ENCODE results near the gene TBPL1. TPM values are rescaled to one million over a fixed set of nuclear protein-coding genes. Genes with fewer than 3 reads are reported as not detected.

Gene TBPL1
- total RNA-seq, 1 experiment from 2014 or later, result 161 TPM

GRCh38 chr6:133947302-133947900 lies 5.6 kb upstream of the TBPL1 start:
- H3K27me3 ChIP-seq (ENCODE audit: low read length), result no peaks in the 10 kb centered on the region
- H3K9me3 ChIP-seq (ENCODE audit: low read length), result no peaks in the 10 kb centered on the region
- H3K4me1 ChIP-seq (ENCODE audit: low read length), result peaks cover 8% of the 10 kb centered on the region
- no peaks in the 10 kb centered on the region for H3K79me2 ChIP-seq (ENCODE audit: low read length)
- no peak overlapping the region for H3K4me3 ChIP-seq (ENCODE audit: low read length)
- no peak overlapping the region for H3K27ac ChIP-seq (ENCODE audit: low read length)
- no peaks in the 10 kb centered on the region for H4K20me1 ChIP-seq (ENCODE audit: insufficient read depth, low read depth, low read length)
- H3K36me3 ChIP-seq (ENCODE audit: insufficient read depth, low read length), result no peaks in the 10 kb centered on the region
- H2AFZ ChIP-seq (ENCODE audit: low read length), result no peak overlapping the region
- H3K9me2 ChIP-seq (replicated peaks; ENCODE audit: insufficient read depth, low read length), result no peaks in the 10 kb centered on the region
- no peak overlapping the region for H3K4me2 ChIP-seq (ENCODE audit: low read depth, low read length, poor library complexity, severe bottlenecking)
- no peak for DNase-seq
- no peak overlapping the region for H3K9ac ChIP-seq (ENCODE audit: low read length)

DNA sequence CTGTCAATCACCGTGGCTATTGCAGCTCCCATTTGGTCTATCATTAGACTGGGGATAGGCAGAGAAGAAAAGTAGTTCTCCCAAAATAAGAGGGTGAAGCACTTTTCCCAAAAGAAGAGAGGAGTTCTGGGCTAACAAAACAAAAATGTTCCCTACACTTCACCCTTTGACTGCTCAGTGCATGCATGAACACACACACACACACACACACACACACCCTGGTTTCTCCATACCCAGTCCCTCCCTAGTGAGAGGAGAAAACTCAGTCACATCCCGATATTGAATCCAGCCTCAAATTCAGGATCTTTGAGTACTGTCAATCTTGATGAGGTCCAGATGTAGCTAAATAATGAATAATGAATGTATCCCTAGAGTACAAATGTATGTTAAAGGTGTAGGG lies 4.6 kb upstream of the TBPL1 start:
- peaks cover 8% of the 10 kb centered on the region for H3K4me1 ChIP-seq (ENCODE audit: low read length)
- H3K9me3 ChIP-seq (ENCODE audit: low read length), result no peaks in the 10 kb centered on the region
- H3K9me2 ChIP-seq (replicated peaks; ENCODE audit: insufficient read depth, low read length), result no peaks in the 10 kb centered on the region
- H3K27me3 ChIP-seq (ENCODE audit: low read length), result no peaks in the 10 kb centered on the region
- H3K9ac ChIP-seq (ENCODE audit: low read length), result no peak overlapping the region
- peaks cover 5% of the 10 kb centered on the region for H3K79me2 ChIP-seq (ENCODE audit: low read length)
- no peak overlapping the region for H3K4me3 ChIP-seq (ENCODE audit: low read length)
- H3K27ac ChIP-seq (ENCODE audit: low read length), result no peak overlapping the region
- no peak for DNase-seq
- H2AFZ ChIP-seq (ENCODE audit: low read length), result no peak overlapping the region
- peaks cover 2% of the 10 kb centered on the region; the same call in 1 of the 2 replicates for H4K20me1 ChIP-seq (ENCODE audit: insufficient read depth, low read depth, low read length)
- H3K36me3 ChIP-seq (ENCODE audit: insufficient read depth, low read length), result no peaks in the 10 kb centered on the region
- no peak overlapping the region for H3K4me2 ChIP-seq (ENCODE audit: low read depth, low read length, poor library complexity, severe bottlenecking)

DNA sequence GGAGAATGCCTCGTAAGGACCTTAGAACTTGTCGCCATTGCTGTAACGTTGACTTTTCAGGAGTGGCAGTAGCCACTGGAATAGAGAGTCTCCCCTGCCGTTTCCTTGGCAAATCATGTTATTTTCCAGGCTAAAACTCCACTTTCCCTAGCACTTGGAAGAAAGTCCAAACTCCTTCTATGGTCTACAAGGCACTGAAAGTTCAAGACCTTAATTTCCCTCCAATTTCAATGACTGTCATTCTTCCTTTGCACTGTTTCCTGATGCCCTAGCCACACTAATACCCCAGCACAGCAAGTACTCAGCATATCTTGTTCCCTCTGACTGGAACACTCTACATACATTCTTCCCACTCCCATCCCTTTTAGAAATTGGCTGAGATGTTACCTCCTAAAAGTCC lies 1.8 kb upstream of the TBPL1 start:
- H3K9ac ChIP-seq (ENCODE audit: low read length), result peak overlapping the region; percentile 82
- peaks cover 32% of the 10 kb centered on the region for H3K79me2 ChIP-seq (ENCODE audit: low read length)
- H3K4me2 ChIP-seq (ENCODE audit: low read depth, low read length, poor library complexity, severe bottlenecking), result peak overlapping the region; percentile 99
- no peaks in the 10 kb centered on the region for H3K27me3 ChIP-seq (ENCODE audit: low read length)
- no peak overlapping the region for H3K27ac ChIP-seq (ENCODE audit: low read length)
- peaks cover 30% of the 10 kb centered on the region for H3K4me1 ChIP-seq (ENCODE audit: low read length)
- H3K4me3 ChIP-seq (ENCODE audit: low read length), result peak overlapping the region; percentile 89
- peaks cover 21% of the 10 kb centered on the region; the same call in 1 of the 2 replicates for H4K20me1 ChIP-seq (ENCODE audit: insufficient read depth, low read depth, low read length)
- no peaks in the 10 kb centered on the region for H3K9me3 ChIP-seq (ENCODE audit: low read length)
- DNase-seq, result no peak
- H3K36me3 ChIP-seq (ENCODE audit: insufficient read depth, low read length), result no peaks in the 10 kb centered on the region
- no peaks in the 10 kb centered on the region for H3K9me2 ChIP-seq (replicated peaks; ENCODE audit: insufficient read depth, low read length)
- peak overlapping the region; percentile 98 for H2AFZ ChIP-seq (ENCODE audit: low read length)

DNA sequence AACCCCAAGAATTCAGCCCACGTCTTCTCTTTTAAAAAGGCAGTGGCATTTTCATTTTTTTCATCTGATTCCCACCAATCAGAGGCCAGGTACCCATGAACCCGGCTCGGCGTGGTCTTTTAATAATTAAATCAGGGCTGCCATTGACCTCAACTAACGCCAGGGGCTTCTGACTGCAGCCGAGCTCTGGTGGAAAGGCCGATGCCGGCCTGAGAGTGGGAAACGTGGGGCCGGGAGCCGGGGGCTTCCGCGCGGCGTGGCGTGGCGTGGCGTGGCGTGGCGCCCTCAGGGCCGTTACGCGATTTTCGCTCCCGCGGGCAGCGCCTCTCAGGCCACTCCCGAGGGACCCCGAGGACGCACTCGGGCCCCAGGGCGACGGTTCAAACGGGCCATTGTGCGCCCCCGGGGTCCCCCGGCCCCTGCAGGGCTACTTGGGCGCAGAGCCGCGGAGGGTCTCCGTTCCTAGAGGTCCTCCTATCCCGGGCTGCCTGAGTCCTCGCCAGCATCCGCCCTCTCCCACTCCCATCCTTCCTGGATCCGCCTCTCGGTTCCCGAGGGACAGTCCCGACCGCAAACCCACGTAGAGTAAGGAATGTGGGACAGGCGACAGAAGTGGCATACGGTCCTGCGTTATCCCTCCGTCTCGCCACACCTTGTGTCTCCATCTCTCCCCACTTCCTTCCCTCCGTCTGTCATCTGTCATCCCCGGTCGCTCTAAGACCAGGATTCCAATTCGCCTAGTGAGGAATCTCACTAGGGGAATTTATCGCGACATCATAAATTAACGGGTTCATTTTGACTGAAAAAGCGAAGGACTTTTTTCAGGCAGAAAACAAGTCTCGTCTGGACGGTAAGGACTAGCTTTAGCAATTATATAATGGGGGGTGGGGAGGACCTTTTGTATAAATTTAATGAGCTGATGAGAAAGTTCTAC lies 876 bp upstream of the TBPL1 start:
- Histone ChIP-seq H3K27me3 (ENCODE audit: low read length) (no peaks in the 10 kb centered on the region), H3K9ac (ENCODE audit: low read length) (peak overlapping the region; percentile 82), H3K36me3 (ENCODE audit: insufficient read depth, low read length) (no peaks in the 10 kb centered on the region), H3K79me2 (ENCODE audit: low read length) (peaks cover 42% of the 10 kb centered on the region), H2AFZ (ENCODE audit: low read length) (peak overlapping the region; percentile 98), H3K9me2 (replicated peaks; ENCODE audit: insufficient read depth, low read length) (no peaks in the 10 kb centered on the region), H3K4me1 (ENCODE audit: low read length) (peaks cover 39% of the 10 kb centered on the region), H3K27ac (ENCODE audit: low read length) (peak overlapping the region; percentile 76), H3K9me3 (ENCODE audit: low read length) (no peaks in the 10 kb centered on the region), H3K4me3 (ENCODE audit: low read length) (peak overlapping the region; percentile 89), H3K4me2 (ENCODE audit: low read depth, low read length, poor library complexity, severe bottlenecking) (peak overlapping the region; percentile 99), H4K20me1 (ENCODE audit: insufficient read depth, low read depth, low read length) (peaks cover 25% of the 10 kb centered on the region; the same call in 1 of the 2 replicates)
- peak; percentile 90 for DNase-seq

DNA sequence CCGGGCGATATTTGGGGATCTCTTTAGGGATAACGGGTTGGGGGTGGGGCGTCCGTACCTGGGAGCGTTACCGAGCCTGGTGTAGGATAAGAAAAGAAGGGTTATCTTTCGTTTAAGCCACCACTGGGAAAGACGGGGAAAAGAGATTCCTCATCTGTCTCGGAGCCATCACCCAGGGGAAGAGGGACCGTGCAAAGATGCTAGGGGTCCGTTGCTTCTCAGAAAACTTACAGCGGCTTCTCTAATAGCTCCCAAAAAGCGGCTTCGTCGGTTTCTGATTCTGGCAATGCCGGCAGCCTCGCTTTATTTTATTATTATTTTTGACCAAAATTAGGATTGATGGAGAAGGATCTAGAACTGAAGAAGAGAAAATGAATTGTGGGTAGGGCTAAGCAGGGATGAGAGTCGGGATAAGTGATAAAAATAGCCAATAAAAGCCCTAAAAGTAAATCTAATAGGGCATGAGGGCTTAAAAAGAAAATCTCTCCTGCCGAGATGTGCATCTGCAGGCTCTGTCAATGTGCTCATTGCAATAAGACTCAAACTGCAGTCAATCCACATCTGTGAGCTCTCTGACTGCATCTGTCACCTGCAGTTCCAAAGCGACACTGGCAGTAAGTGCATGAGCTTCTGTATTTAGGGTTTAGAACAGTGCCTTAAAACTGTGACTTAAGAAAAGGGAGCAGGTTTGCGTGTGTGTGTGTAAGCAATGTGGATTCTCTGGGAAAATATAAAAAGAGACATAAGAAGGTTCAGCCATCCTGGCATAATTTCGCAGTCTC lies 801 bp downstream of the TBPL1 start:
- H3K79me2 ChIP-seq (ENCODE audit: low read length), result peaks cover 58% of the 10 kb centered on the region
- H4K20me1 ChIP-seq (ENCODE audit: insufficient read depth, low read depth, low read length), result peaks cover 26% of the 10 kb centered on the region; the same call in 1 of the 2 replicates
- H2AFZ ChIP-seq (ENCODE audit: low read length), result no peak overlapping the region
- no peaks in the 10 kb centered on the region for H3K9me3 ChIP-seq (ENCODE audit: low read length)
- H3K27me3 ChIP-seq (ENCODE audit: low read length), result no peaks in the 10 kb centered on the region
- H3K4me2 ChIP-seq (ENCODE audit: low read depth, low read length, poor library complexity, severe bottlenecking), result peak overlapping the region; percentile 83
- peak overlapping the region; percentile 89 for H3K4me3 ChIP-seq (ENCODE audit: low read length)
- H3K9me2 ChIP-seq (replicated peaks; ENCODE audit: insufficient read depth, low read length), result no peaks in the 10 kb centered on the region
- peak overlapping the region; percentile 41; the same call in 1 of the 2 replicates for H3K27ac ChIP-seq (ENCODE audit: low read length)
- peak; percentile 74 for DNase-seq
- H3K9ac ChIP-seq (ENCODE audit: low read length), result peak overlapping the region; percentile 86
- H3K4me1 ChIP-seq (ENCODE audit: low read length), result peaks cover 52% of the 10 kb centered on the region
- no peaks in the 10 kb centered on the region for H3K36me3 ChIP-seq (ENCODE audit: insufficient read depth, low read length)

DNA sequence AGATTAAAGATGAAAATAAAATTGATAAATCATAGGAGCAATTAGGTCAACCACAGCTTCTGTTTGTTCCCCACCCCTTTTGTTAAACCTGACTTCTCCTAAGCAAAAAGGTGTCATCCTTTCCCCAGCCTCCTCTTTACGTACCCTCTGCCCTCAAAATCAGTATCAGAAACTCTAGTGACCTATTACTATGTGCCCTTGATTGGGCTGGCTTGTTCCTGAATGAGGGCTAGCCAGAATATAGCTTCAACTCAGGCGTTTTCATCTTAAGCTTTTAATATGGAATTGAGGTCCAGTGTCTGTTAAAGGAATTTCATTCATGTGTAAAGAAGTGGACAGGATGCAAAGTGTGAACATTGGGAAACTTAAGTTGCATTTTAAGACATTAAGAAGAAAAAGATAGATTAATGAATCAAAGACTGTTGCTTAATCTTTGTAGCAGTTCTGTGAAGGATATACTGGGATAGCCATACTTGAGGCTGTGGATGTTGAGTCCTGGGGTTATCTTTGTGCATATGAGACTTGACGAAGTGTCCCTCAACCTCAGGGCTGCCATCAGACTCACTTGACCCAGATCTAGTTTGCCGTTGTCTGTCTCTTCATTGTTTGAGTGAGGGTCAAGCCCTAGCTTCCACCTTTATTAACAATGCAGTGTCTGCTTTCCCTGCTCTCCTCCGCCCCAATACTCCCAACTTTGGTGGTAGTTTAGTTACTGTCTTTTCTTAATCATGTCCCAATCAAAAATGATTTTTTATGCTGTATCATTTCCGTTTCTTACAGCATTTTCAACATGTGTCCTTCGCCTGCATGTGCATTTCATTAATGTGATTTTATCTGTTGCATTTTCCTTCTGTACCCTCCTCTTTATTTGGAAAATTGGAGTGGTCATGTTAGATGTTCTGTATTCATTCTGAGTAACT lies 1.9 kb downstream of the TBPL1 start:
- H3K4me1 ChIP-seq (ENCODE audit: low read length), result peaks cover 53% of the 10 kb centered on the region
- H3K79me2 ChIP-seq (ENCODE audit: low read length), result peaks cover 69% of the 10 kb centered on the region
- peak overlapping the region; percentile 86 for H3K9ac ChIP-seq (ENCODE audit: low read length)
- peak overlapping the region; percentile 65 for H3K27ac ChIP-seq (ENCODE audit: low read length)
- no peaks in the 10 kb centered on the region for H3K9me2 ChIP-seq (replicated peaks; ENCODE audit: insufficient read depth, low read length)
- H3K4me3 ChIP-seq (ENCODE audit: low read length), result peak overlapping the region; percentile 89
- peak overlapping the region; percentile 83 for H3K4me2 ChIP-seq (ENCODE audit: low read depth, low read length, poor library complexity, severe bottlenecking)
- H3K9me3 ChIP-seq (ENCODE audit: low read length), result no peaks in the 10 kb centered on the region
- no peaks in the 10 kb centered on the region for H3K27me3 ChIP-seq (ENCODE audit: low read length)
- no peak overlapping the region for H2AFZ ChIP-seq (ENCODE audit: low read length)
- peaks cover 34% of the 10 kb centered on the region; the same call in 1 of the 2 replicates for H4K20me1 ChIP-seq (ENCODE audit: insufficient read depth, low read depth, low read length)
- H3K36me3 ChIP-seq (ENCODE audit: insufficient read depth, low read length), result no peaks in the 10 kb centered on the region
- peak; percentile 47 for DNase-seq

- no peak for DNase-seq
- Histone ChIP-seq H3K4me1 (ENCODE audit: low read length) (peaks cover 54% of the 10 kb centered on the region), H3K27me3 (ENCODE audit: low read length) (no peaks in the 10 kb centered on the region), H3K36me3 (ENCODE audit: insufficient read depth, low read length) (no peaks in the 10 kb centered on the region), H4K20me1 (ENCODE audit: insufficient read depth, low read depth, low read length) (peaks cover 41% of the 10 kb centered on the region; the same call in 1 of the 2 replicates), H2AFZ (ENCODE audit: low read length) (no peak overlapping the region), H3K4me3 (ENCODE audit: low read length) (peak overlapping the region; percentile 89), H3K4me2 (ENCODE audit: low read depth, low read length, poor library complexity, severe bottlenecking) (peak overlapping the region; percentile 83), H3K9me3 (ENCODE audit: low read length) (no peaks in the 10 kb centered on the region), H3K9me2 (replicated peaks; ENCODE audit: insufficient read depth, low read length) (no peaks in the 10 kb centered on the region), H3K9ac (ENCODE audit: low read length) (peak overlapping the region; percentile 86), H3K27ac (ENCODE audit: low read length) (peak overlapping the region; percentile 65), H3K79me2 (ENCODE audit: low read length) (peaks cover 78% of the 10 kb centered on the region)
These were observed 2.8 kb downstream of the TBPL1 start for GRCh38 chr6:133955582-133956415.
